Activated CD4-positive, alpha-beta T cell treated with anti-CD3 and anti-CD28 coated beads, Interleukin-2, amount 10 ng/mL, durations not matched to agents 24 days and 14 days (primary cell): ENCODE data around the gene TM4SF18. TPM values are rescaled to one million over a fixed set of nuclear protein-coding genes. Genes with fewer than 3 reads are reported as not detected.
"Not testable (repeated sequence)": the region's sequence is repeated elsewhere in the genome, so short reads cannot be mapped to it uniquely, and the experiment has no call there.

Source experiments
- DNase-seq: peaks from one replicate; pipeline ENCODE4 v3.0.0; 2022
- H3K27ac Mint-ChIP-seq: one replicate; pipeline ENCODE4 v1.8.0; 2022; ENCODE audit warnings: mild to moderate bottlenecking, mixed read lengths
- H3K27me3 Mint-ChIP-seq: one replicate; pipeline ENCODE4 v1.8.0; 2022; ENCODE audit warnings: mixed read lengths
- H3K36me3 Mint-ChIP-seq: one replicate; pipeline ENCODE4 v1.8.0; 2022; ENCODE audit warnings: low read depth, mild to moderate bottlenecking, mixed read lengths
- H3K4me1 Mint-ChIP-seq: one replicate; pipeline ENCODE4 v1.8.0; 2021; ENCODE audit warnings: mixed read lengths
- H3K4me3 Mint-ChIP-seq: one replicate; pipeline ENCODE4 v1.8.0; 2022; ENCODE audit warnings: mild to moderate bottlenecking, moderate library complexity, mixed read lengths
- H3K9me3 Mint-ChIP-seq: one replicate; pipeline ENCODE4 v1.8.0; 2021; ENCODE audit warnings: mixed read lengths
- intact Hi-C: fragments of 100-400 bp; cut with micrococcal nuclease; formaldehyde crosslinking; loops from one replicate; pipeline ENCODE4 v1.15.1; 2023
- total RNA-seq: library from RNA; stranded (reverse); gene quantifications from 2 replicates; pipeline ENCODE4 v1.2.3, GENCODE V29; 2022

TM4SF18 gene
- total RNA-seq, 1 donor from 2014 or later: not detected

- peaks cover 22% of the 10 kb centered on the region for H3K27me3 Mint-ChIP-seq
- H3K4me3 Mint-ChIP-seq: no peak overlapping the region
- no peaks in the 10 kb centered on the region for H3K36me3 Mint-ChIP-seq
- H3K4me1 Mint-ChIP-seq: no peaks in the 10 kb centered on the region
- intact Hi-C loops: no loop called here
- H3K27ac Mint-ChIP-seq: no peak overlapping the region
- H3K9me3 Mint-ChIP-seq: no peaks in the 10 kb centered on the region
- DNase-seq: no peak
Measured at GRCh38 chr3:149356044-149356592, 22.7 kb upstream of the TM4SF18 start.

GRCh38 chr3:149353581-149354184, 20.2 kb upstream of the TM4SF18 start:
- peaks cover 28% of the 10 kb centered on the region for H3K27me3 Mint-ChIP-seq
- H3K9me3 Mint-ChIP-seq: no peaks in the 10 kb centered on the region
- no peak overlapping the region for H3K27ac Mint-ChIP-seq
- intact Hi-C loops: loop anchor here (2.0 to 5.0 kb wide), 2 partner anchors 127 to 231 kb away; no protein-coding TSS in a partner anchor
- H3K4me1 Mint-ChIP-seq: no peaks in the 10 kb centered on the region
- no peak overlapping the region for H3K4me3 Mint-ChIP-seq
- H3K36me3 Mint-ChIP-seq: no peaks in the 10 kb centered on the region
- DNase-seq: no peak

GRCh38 chr3:149352556-149352955, 19.1 kb upstream of the TM4SF18 start:
- DNase-seq: peak; percentile 73
- Mint-ChIP-seq H3K4me1 (no peaks in the 10 kb centered on the region), H3K27ac (no peak overlapping the region), H3K27me3 (peaks cover 28% of the 10 kb centered on the region), H3K36me3 (no peaks in the 10 kb centered on the region), H3K9me3 (no peaks in the 10 kb centered on the region), H3K4me3 (no peak overlapping the region)
- intact Hi-C loops: loop anchor here (2.0 to 5.0 kb wide), 2 partner anchors 128 to 230 kb away; no protein-coding TSS in a partner anchor

- Mint-ChIP-seq H3K27me3 (peaks cover 25% of the 10 kb centered on the region), H3K9me3 (no peaks in the 10 kb centered on the region), H3K4me1 (peaks cover 3% of the 10 kb centered on the region), H3K27ac (no peak overlapping the region), H3K36me3 (no peaks in the 10 kb centered on the region), H3K4me3 (no peak overlapping the region)
- no peak for DNase-seq
- intact Hi-C loops: no loop called here
Measured at GRCh38 chr3:149343951-149344350, 10.5 kb upstream of the TM4SF18 start.

- Mint-ChIP-seq H3K27me3 (peaks cover 21% of the 10 kb centered on the region), H3K4me1 (peaks cover 3% of the 10 kb centered on the region), H3K36me3 (no peaks in the 10 kb centered on the region), H3K9me3 (no peaks in the 10 kb centered on the region), H3K27ac (no peak overlapping the region), H3K4me3 (no peak overlapping the region)
- intact Hi-C loops: no loop called here
- DNase-seq: no peak
Measured at GRCh38 chr3:149342413-149343380, 9.3 kb upstream of the TM4SF18 start.

GRCh38 chr3:149340310-149340933, 7.0 kb upstream of the TM4SF18 start:
- DNase-seq: no peak
- Mint-ChIP-seq H3K27me3 (peaks cover 15% of the 10 kb centered on the region), H3K4me1 (peaks cover 3% of the 10 kb centered on the region), H3K27ac (no peak overlapping the region), H3K4me3 (no peak overlapping the region), H3K36me3 (no peaks in the 10 kb centered on the region), H3K9me3 (no peaks in the 10 kb centered on the region)
- intact Hi-C loops: no loop called here

- H3K4me3 Mint-ChIP-seq: no peak overlapping the region
- peaks cover 3% of the 10 kb centered on the region for H3K4me1 Mint-ChIP-seq
- intact Hi-C loops: no loop called here
- H3K27me3 Mint-ChIP-seq: peaks cover 15% of the 10 kb centered on the region
- H3K9me3 Mint-ChIP-seq: no peaks in the 10 kb centered on the region
- H3K36me3 Mint-ChIP-seq: no peaks in the 10 kb centered on the region
- DNase-seq: no peak
- no peak overlapping the region for H3K27ac Mint-ChIP-seq
Measured at GRCh38 chr3:149339931-149340309, 6.5 kb upstream of the TM4SF18 start.

GRCh38 chr3:149337486-149337885, 4.0 kb upstream of the TM4SF18 start:
- H3K36me3 Mint-ChIP-seq, H3K4me1 Mint-ChIP-seq, H3K4me3 Mint-ChIP-seq, intact Hi-C loops, DNase-seq, H3K27ac Mint-ChIP-seq, H3K9me3 Mint-ChIP-seq: not testable (repeated sequence)
- peaks cover 18% of the 10 kb centered on the region for H3K27me3 Mint-ChIP-seq

GRCh38 chr3:149336925-149337324, 3.5 kb upstream of the TM4SF18 start:
- Mint-ChIP-seq H3K27me3 (peaks cover 18% of the 10 kb centered on the region), H3K36me3 (no peaks in the 10 kb centered on the region), H3K4me1 (peaks cover 3% of the 10 kb centered on the region), H3K4me3 (no peak overlapping the region), H3K27ac (no peak overlapping the region), H3K9me3 (no peaks in the 10 kb centered on the region)
- intact Hi-C loops: no loop called here
- no peak for DNase-seq

GRCh38 chr3:149332771-149333170, 665 bp downstream of the TM4SF18 start:
- Mint-ChIP-seq H3K4me3 (no peak overlapping the region), H3K9me3 (no peaks in the 10 kb centered on the region), H3K27ac (no peak overlapping the region), H3K4me1 (no peaks in the 10 kb centered on the region), H3K27me3 (peaks cover 19% of the 10 kb centered on the region), H3K36me3 (no peaks in the 10 kb centered on the region)
- intact Hi-C loops: no loop called here
- peak; percentile 36 for DNase-seq

GRCh38 chr3:149332227-149332765, 1.1 kb downstream of the TM4SF18 start:
- no peak overlapping the region for H3K27ac Mint-ChIP-seq
- no peak overlapping the region for H3K4me3 Mint-ChIP-seq
- H3K4me1 Mint-ChIP-seq: no peaks in the 10 kb centered on the region
- intact Hi-C loops: no loop called here
- peaks cover 24% of the 10 kb centered on the region for H3K27me3 Mint-ChIP-seq
- DNase-seq: no peak
- no peaks in the 10 kb centered on the region for H3K36me3 Mint-ChIP-seq
- no peaks in the 10 kb centered on the region for H3K9me3 Mint-ChIP-seq

GRCh38 chr3:149331396-149331795, 2.0 kb downstream of the TM4SF18 start:
- no peaks in the 10 kb centered on the region for H3K9me3 Mint-ChIP-seq
- no peak for DNase-seq
- H3K27ac Mint-ChIP-seq: no peak overlapping the region
- no peaks in the 10 kb centered on the region for H3K36me3 Mint-ChIP-seq
- intact Hi-C loops: no loop called here
- no peaks in the 10 kb centered on the region for H3K4me1 Mint-ChIP-seq
- H3K27me3 Mint-ChIP-seq: peaks cover 28% of the 10 kb centered on the region
- no peak overlapping the region for H3K4me3 Mint-ChIP-seq

GRCh38 chr3:149330609-149331331, 2.7 kb downstream of the TM4SF18 start:
- Mint-ChIP-seq H3K36me3 (no peaks in the 10 kb centered on the region), H3K27me3 (peaks cover 31% of the 10 kb centered on the region), H3K4me1 (no peaks in the 10 kb centered on the region), H3K9me3 (no peaks in the 10 kb centered on the region), H3K4me3 (no peak overlapping the region), H3K27ac (no peak overlapping the region)
- DNase-seq: no peak
- intact Hi-C loops: no loop called here
